ENCODE results near the gene ATP1B1. TPM values are rescaled to one million over a fixed set of nuclear protein-coding genes. Genes with fewer than 3 reads are reported as not detected.
A peak's percentile ranks its signal among the peaks of the same experiment; 100 is the strongest.

ATP1B1 gene
- total RNA-seq, 1 experiment from 2014 or later, result 44.4 TPM

GRCh38 chr1:169117014-169117413 lies 10.5 kb downstream of the ATP1B1 start:
- H4K20me1 ChIP-seq (ENCODE audit: control insufficient read depth, insufficient read depth, insufficient read length), result no peaks in the 10 kb centered on the region
- H3K9ac ChIP-seq (ENCODE audit: extremely low read depth, insufficient read length, low read length), result no peak overlapping the region
- H3K4me2 ChIP-seq (ENCODE audit: insufficient read depth, insufficient read length, low read length), result no peak overlapping the region
- H4K91ac ChIP-seq (ENCODE audit: insufficient read length, low read depth, low read length), result no peak overlapping the region
- H3K36me3 Mint-ChIP-seq (ENCODE audit: insufficient read depth in 1 of 3, low read depth in 3 of 3), result peaks cover 23 to 60% (median 45%) of the 10 kb centered on the region in 3 experiments; a peak in 6 of 7 replicates
- H3K23me2 ChIP-seq (ENCODE audit: insufficient read length, low read depth, low read length, poor library complexity, severe bottlenecking), result no peaks in the 10 kb centered on the region
- no CpG with 5 or more reads among the region's 2 CpGs for WGBS (ENCODE audit: extremely low coverage, insufficient read length, low lambda C conversion rate)
- H2AK5ac ChIP-seq (ENCODE audit: insufficient read length, low read length), result no peak overlapping the region
- H2BK20ac ChIP-seq (ENCODE audit: low read depth, low read length, poor library complexity, severe bottlenecking), result no peak overlapping the region
- no peaks in the 10 kb centered on the region for H3K9me3 Mint-ChIP-seq
- H3K56ac ChIP-seq (ENCODE audit: insufficient read length, low read depth, low read length), result no peak overlapping the region
- H3K27ac ChIP-seq (ENCODE audit: insufficient read length, low read depth, low read length), result no peak overlapping the region
- H3T11ph ChIP-seq (ENCODE audit: low read length), result no peak overlapping the region
- H2BK12ac ChIP-seq (ENCODE audit: insufficient read length, low read depth, low read length), result no peak overlapping the region
- DNase-seq, result no peak
- no peak overlapping the region for H2BK120ac ChIP-seq (ENCODE audit: low read depth, low read length, poor library complexity, severe bottlenecking)
- peaks cover 14% of the 10 kb centered on the region; the same call in 1 of the 2 replicates for H3K79me2 ChIP-seq (ENCODE audit: insufficient read depth, low read length)
- no peak overlapping the region for H2BK15ac ChIP-seq (ENCODE audit: low read depth, low read length)
- H3K9me3 ChIP-seq (ENCODE audit: control insufficient read depth, low read depth, low read length), result no peaks in the 10 kb centered on the region
- H3K79me1 ChIP-seq (ENCODE audit: insufficient read depth, low read depth, low read length, poor library complexity, severe bottlenecking), result peaks cover 2% of the 10 kb centered on the region
- H2BK5ac ChIP-seq (ENCODE audit: insufficient read length, low read length), result no peak overlapping the region
- no peak overlapping the region for H3K23ac ChIP-seq (ENCODE audit: insufficient read length, low read depth, low read length)
- H3K27me3 ChIP-seq (ENCODE audit: insufficient read depth, low read length), result no peaks in the 10 kb centered on the region
- peaks cover 25 to 30% of the 10 kb centered on the region in 2 experiments for H3K4me1 Mint-ChIP-seq
- H2AFZ ChIP-seq (ENCODE audit: low read length), result no peak overlapping the region
- H3K4me3 Mint-ChIP-seq, result no peak overlapping the region
- H3K14ac ChIP-seq (ENCODE audit: insufficient read depth, low read length), result no peak overlapping the region
- no peaks in the 10 kb centered on the region for H3K27me3 Mint-ChIP-seq (ENCODE audit: low read depth)
- H3K4ac ChIP-seq (ENCODE audit: low read depth, low read length), result no peak overlapping the region
- no peak for TF ChIP-seq CTCF (conservative IDR thresholded peaks at IDR 0.05)
- no peak overlapping the region for H4K5ac ChIP-seq (ENCODE audit: insufficient read length, low read depth, low read length)
- H3K27ac Mint-ChIP-seq, result peak overlapping the region in 1 of 3 experiments; percentile 23; a peak in 1 of 7 replicates
- H3K18ac ChIP-seq (ENCODE audit: insufficient read length, low read depth, low read length), result no peak overlapping the region
- H4K8ac ChIP-seq (replicated peaks; ENCODE audit: insufficient read length, low read depth, low read length), result no peak overlapping the region
- peaks cover 10% of the 10 kb centered on the region; the same call in 1 of the 2 replicates for H3K4me1 ChIP-seq (ENCODE audit: insufficient read depth, low read length)

All from H9 (cell line).